Fibroblast of peridontal ligament (primary cell): ENCODE measurements around the gene FGF18.

Source experiments
- DNase-seq: peaks from one replicate; pipeline ENCODE4 v3.0.0-alpha.2; 2010; ENCODE audit errors: extremely low read depth

The FGF18 gene

DNA sequence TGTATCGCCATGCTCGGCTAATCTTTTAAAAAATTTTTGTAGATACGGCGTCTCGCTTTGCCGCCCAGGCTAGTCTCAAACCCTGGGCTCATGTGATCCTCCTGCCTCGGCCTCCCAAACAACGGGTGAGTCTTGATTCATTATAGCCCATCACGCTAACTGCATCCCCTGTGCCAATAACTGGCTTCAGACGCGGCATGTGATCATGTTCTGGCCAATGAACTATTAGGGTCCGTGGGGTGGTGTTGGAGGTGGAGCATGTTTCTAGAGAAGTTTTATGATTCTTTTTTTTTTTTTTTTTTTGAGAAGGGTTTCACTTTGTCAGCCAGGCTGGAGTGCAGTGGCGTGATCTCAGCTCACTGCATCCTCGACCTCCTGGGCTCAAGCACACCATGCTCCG lies 51.0 kb downstream of the FGF18 start:
- no peak for DNase-seq

DNA sequence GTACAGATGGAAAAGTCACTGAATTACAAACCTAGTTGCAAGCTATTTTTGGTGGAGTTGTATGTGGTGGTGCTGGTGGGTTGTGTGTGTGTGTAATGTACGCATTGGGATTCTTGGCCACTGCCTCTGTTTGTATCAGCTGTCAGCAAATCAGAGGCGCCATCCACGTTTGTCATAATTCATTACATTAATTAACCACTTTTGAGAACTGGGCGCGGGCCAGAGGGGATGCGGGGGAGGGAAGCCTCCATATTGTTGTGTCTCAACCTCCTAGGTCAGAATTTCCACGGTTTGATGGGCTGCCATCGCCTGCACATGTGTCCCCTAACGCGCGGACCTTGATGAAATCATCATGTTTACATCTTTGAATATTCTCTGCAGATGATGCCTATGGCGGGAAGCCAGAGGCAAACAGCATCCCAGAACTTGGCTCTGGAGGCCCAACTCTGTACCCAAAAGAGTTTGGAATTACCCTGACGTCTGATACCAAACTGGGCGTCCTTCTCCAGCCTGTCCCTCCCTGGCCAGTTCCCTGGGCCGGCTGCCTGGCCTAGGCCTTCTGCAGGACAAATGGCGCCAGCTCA lies 54.9 kb downstream of the FGF18 start:
- DNase-seq, result no peak

GRCh38 chr5:171475596-171475995 lies 56.1 kb downstream of the FGF18 start:
- DNase-seq, result no peak

DNA sequence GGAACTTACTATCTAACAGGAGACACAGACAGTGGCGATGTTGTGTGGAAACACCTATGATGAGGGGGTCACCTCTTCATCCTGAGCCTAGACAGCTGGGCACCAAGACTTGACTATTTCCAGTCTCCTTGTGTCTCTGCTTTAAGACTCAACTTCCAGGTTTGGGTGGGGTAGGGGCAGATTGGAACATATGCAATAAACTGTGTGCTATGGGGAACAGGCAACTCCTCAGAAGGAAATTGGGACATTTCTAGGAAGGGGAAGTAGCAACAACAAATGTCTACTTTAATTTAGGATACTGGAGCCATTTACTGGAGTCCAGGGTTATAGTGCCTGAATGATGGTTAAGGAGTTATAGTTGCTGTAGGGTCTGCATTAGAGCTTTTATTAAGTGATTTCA lies 57.3 kb downstream of the FGF18 start:
- no peak for DNase-seq

DNA sequence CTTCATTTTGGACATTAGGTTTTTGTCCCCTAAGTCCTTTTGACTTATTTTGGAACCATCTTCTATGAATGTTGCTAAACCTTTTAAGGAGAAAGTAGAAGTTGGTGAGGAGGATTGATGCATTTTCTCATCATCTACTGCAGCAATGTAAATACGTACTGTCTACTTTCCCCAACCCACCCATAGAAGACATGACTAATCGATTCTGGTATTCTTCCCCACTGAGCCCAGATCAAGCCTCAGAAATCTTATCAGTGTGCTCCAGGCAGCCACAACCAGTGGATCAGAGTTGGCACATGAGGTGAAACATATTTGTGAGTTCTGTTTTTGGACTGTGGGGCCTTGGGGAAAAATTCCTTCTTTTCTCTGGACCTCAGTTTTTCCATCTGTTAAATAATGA lies 57.7 kb downstream of the FGF18 start:
- no peak for DNase-seq

DNA sequence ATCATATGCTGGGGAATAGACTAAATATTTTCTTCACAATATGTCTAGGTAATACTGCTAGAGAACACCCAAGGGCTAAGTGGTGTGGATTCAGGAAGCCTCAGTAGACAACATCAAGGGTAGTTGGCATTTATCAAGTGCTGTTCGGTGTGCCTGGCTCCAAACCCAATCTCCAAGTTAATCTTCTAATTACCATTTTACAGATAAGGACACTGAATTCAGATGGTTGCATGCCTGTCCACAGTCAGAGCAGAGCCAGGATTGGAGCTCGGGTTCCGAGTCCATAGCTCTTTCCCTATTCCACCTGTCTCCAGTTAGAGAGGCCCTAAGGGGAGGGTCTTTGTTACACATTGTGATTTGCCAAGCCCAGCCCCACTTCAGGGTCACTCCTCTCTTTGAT lies 58.2 kb downstream of the FGF18 start:
- DNase-seq, result no peak

DNA sequence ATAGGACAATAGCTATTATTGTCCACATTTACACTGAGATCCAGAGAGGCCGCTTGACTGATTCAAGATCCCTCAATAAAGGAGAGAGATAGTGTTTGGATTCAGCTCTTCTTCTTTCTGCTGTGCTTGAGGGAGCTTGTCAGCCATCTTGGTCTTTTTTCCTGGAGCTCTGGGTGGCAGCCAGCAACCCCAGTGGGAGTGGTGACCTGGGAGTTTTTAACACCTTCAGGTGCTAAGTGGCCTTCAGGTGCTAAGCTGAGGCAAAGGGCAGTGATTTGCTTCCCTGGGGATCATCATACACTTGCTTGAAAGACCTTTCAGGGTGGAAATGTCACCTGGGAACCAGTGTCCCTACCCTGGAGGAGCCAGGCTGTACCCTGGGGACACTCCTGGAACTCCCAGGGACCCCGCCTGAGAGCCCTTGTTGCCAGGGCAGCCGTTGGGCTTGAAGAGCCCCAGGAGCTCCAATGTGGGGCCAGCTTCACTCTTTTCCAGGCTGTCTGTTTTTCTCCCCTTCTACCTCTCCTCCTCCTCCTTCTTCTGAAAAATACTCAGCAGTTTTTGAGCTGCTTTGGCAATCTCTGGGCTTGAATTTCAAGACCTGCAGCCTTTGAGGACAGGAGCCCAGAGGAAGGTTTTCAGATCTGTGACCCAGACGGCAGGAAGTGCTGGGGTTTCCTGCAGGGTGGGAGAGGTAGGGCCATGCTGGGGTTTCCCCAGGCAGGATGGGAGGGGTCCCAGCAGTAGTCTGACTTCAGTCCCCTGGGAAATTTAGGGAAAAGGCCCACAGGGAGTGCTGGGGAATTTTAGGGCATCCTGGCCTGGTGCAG lies 59.7 kb downstream of the FGF18 start:
- no peak for DNase-seq

- no peak for DNase-seq
Measured at GRCh38 chr5:171479776-171480125, 60.3 kb downstream of the FGF18 start.

DNA sequence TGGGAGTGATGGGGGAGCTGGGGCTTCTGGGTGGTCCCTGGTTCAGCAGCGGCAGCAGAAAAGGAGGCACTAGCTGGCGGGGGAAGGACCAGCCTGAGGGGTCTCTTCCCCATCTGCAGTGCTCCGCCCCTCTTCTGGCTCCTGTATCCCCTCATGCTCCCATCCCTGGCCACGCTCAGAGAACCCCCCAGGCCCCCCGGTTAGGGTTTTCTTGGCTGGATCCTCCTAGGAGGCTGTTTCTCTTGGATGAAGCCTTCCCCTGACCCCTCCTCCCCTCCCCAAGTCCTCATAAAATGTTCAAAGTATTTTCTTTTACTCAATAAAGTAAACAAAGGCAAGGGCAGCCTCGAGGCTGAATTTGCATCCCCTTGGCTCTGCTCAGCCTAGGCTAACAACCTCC lies 60.8 kb downstream of the FGF18 start:
- no peak for DNase-seq

DNA sequence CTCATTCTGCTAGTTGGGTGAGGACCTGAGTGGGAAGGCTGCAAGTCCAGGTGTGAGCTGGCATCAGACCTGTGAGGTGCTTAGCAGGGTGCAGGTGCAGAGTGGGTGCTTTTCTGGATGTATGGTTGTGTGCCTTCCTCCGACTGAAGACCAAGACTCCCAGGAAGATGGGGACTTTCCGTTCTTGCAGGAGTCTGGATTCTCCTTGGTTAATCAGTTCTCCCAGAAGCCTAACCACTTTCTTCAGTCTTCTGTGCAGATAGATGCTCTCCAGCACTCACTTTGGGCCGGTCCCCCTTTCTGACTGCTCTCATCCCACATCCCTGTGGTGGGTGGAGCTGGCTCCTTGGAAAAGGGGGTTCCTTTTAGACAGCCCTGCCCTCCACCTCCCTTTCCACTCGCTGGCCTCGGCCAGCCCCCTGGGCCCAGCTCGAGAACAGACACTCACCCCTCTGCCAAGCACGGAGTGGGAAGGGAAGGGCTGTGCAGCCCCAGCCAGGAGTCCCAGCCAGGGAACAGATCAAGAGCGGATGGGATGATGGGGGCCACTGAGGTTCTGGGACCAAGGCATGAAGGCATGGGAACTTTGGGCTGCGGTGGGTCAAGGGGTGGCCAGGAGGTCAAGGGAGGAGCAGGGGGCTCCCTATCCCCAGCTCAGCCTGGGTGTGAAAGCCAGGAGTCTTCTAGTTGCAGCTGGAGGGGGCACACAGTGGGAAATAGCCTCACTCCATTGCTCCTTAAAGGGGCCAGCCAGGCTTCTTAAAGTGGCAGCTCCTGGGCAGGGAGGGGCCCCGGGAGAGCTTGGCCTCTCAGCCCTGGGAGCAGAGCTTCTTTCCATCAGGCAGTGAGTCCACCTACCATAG lies 62.4 kb downstream of the FGF18 start:
- no peak for DNase-seq

- no peak for DNase-seq
Measured at GRCh38 chr5:171482434-171482730, 62.9 kb downstream of the FGF18 start.

DNA sequence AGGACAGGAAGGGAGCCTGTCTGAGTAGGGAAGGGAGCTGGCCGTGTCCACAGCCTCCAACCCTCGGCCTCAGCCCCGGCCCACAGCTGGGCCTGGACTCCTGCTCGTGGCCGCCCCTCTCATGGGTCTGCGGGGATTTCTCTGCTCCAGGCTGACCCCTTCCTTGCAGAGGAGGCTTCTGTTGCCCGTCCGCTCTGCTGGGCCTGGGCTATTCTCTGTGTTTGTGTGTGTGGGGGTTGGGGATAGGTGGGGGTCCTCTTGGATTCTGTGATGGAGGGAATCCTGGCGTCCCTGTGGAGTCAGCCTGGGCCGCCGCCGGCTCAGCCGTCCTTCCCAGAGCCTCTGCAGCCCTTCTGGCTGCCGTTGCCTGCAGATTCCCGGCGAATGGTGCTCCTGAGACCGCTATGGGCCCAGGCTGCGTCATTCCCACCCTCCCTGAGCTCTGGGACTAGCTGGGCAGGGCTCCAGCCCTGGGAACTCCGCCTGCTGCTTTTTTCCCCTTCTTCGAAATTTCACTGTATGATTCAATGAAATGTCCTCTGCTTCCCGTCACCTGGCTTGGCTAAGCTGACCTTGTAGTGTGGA lies 64.2 kb downstream of the FGF18 start:
- peak; percentile 62 for DNase-seq

- DNase-seq, result no peak
Measured at GRCh38 chr5:171484460-171484899, 65.0 kb downstream of the FGF18 start.

GRCh38 chr5:171485668-171486067 lies 66.2 kb downstream of the FGF18 start:
- DNase-seq, result no peak

GRCh38 chr5:171486613-171487012 lies 67.2 kb downstream of the FGF18 start:
- DNase-seq, result no peak

DNA sequence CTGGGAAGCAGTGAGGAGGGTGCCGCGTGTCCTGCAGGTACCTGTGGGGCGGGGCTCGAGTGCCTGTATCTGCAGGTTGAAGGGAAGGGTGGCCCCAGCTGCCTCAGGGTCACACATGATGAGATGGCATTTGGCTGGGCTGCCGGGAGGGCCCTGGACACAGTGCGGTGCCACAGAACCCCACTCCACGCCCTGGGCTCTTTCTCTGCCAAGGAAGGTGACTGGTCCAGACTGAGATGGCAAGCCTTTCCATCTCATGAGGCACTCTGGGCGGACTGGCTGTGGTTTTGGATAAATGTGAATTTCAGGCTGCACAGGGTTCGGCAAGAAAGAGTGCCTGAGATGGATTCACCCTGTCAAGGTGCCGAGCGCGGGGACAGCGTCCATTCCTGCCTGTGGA lies 69.4 kb downstream of the FGF18 start:
- DNase-seq, result no peak

GRCh38 chr5:171492781-171493180 lies 73.3 kb downstream of the FGF18 start:
- no peak for DNase-seq

DNA sequence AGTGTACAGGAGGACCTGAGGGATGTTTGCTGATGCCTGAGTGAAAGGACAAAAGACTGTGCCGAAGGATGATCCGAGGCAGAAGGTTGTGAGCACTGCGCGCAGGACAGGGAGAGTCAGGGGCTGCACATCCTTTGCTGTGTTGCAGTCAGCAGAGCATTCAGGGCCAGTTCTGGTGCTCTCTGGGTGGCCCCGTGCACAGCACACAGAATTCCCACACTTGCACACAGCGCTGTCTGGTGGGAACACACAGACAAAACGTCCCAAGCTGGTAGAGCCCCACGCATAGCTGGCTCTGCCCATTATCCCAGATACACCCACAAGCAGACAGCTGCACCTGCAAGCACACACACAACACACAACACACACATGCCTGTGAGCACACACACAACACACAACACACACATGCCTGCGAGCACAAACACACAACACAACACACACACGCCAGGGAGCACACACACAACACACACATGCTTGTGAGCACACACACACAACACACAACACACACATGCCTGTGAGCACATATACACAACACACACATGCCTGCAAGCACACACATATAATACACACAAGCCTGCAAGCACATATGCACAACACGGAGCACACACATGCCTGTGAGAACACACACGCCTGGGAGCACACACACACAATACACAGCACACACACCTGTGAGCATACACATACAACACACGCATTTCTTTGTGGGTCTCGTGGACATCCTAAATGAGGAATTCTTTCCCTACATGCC lies 74.4 kb downstream of the FGF18 start:
- DNase-seq, result no peak

- peak; percentile 95 for DNase-seq
Measured at GRCh38 chr5:171494452-171495121, 75.1 kb downstream of the FGF18 start.

DNA sequence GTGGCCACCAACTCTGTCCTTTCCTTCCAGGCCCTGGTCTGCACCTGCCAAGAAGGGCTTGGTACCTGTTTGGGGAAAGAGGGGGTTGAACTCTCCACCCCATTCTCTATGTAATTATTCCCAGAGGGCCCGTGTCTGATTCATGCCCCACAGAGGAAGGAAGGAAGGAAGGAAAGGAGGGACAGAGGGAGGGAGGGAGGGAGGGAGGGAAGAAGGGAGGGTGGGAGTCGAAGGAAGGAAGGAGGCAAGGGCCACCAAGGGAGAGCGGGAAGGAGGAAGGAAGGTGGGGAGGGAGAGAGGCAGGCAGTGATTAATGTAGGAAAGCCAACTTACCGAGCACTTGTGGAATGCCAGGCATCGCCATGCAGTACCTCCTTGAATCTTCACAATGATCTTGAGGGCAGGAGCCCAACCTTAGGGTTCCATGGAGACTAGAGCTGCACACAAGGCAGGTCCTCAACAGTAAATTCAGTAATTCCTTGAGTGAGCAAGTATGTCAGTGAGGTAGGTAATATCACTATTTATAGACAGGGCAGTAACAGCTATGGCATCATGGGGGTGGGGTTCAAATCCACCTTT lies 75.8 kb downstream of the FGF18 start:
- no peak for DNase-seq

GRCh38 chr5:171496456-171496855 lies 77.0 kb downstream of the FGF18 start:
- DNase-seq, result no peak
